Liver (tissue), 9 donors: Measurements from ENCODE around the gene DCDC1. TPM values are rescaled to one million over a fixed set of nuclear protein-coding genes. Genes with fewer than 3 reads are reported as not detected.

Source experiments
- DNase-seq: peaks from one replicate; pipeline ENCODE4 v3.0.0-alpha.2; 2017; ENCODE audit warnings: low spot score
- H3K27ac ChIP-seq, 2 donors: one replicate each; pipeline ENCODE4 v1.7.0; 2013; ENCODE audit warnings: inconsistent platforms in 2 of 2, low read length in 2 of 2, control low read depth in 1 of 2, low read depth in 1 of 2, mild to moderate bottlenecking in 1 of 2
- H3K27me3 ChIP-seq, 4 donors: one replicate each; pipeline versions ENCODE4 v1.6.1 to v1.7.0; 2013; ENCODE audit warnings: low read length in 3 of 4, inconsistent platforms in 1 of 4, mild to moderate bottlenecking in 1 of 4, moderate library complexity in 1 of 4; ENCODE audit not compliant: control insufficient read depth in 4 of 4, insufficient read depth in 4 of 4
- H3K36me3 ChIP-seq, 4 donors: one replicate each; pipeline versions ENCODE4 v1.6.1 to v1.7.0; 2013; ENCODE audit warnings: low read length in 3 of 4, mild to moderate bottlenecking in 3 of 4, low read depth in 1 of 4, moderate library complexity in 1 of 4; ENCODE audit not compliant: control insufficient read depth in 4 of 4, insufficient read depth in 3 of 4
- H3K4me1 ChIP-seq, 4 donors: one replicate each; pipeline versions ENCODE4 v1.6.1 to v1.7.0; 2013; ENCODE audit warnings: low read length in 3 of 4, mild to moderate bottlenecking in 3 of 4, moderate library complexity in 1 of 4; ENCODE audit not compliant: control insufficient read depth in 4 of 4, insufficient read depth in 4 of 4
- H3K4me3 ChIP-seq, 3 donors: one replicate each; pipeline versions ENCODE4 v1.6.1 to v1.7.0; 2013; ENCODE audit warnings: low read length in 3 of 3, control low read depth in 1 of 3, low read depth in 1 of 3, mild to moderate bottlenecking in 1 of 3
- H3K9ac ChIP-seq, 2 donors: one replicate each; pipeline ENCODE4 v1.7.0; 2013; ENCODE audit warnings: low read length in 2 of 2, mild to moderate bottlenecking in 2 of 2, moderate library complexity in 2 of 2, control low read depth in 1 of 2, low read depth in 1 of 2
- H3K9me3 ChIP-seq, 4 donors: one replicate each; pipeline versions ENCODE4 v1.6.1 to v1.7.0; 2013; ENCODE audit warnings: low read length in 3 of 4; ENCODE audit not compliant: control insufficient read depth in 4 of 4
- ATF3 ChIP-seq: IDR thresholded peaks from 2 replicates; pipeline ENCODE4 v1.6.1; 2016; ENCODE audit warnings: antibody characterized with exemption
- FOXA1 ChIP-seq: IDR thresholded peaks from 2 replicates; pipeline ENCODE4 v1.6.1; 2016; ENCODE audit warnings: antibody characterized with exemption
- FOXA2 ChIP-seq: IDR thresholded peaks from 2 replicates; pipeline ENCODE4 v1.6.1; 2016; ENCODE audit warnings: antibody characterized with exemption
- GABPA ChIP-seq, 2 donors: IDR thresholded peaks in 1 of 2; conservative IDR thresholded peaks in 1 of 2; 2 replicates each; pipeline ENCODE4 v1.6.1; 2016; ENCODE audit warnings: antibody characterized with exemption in 2 of 2, mild to moderate bottlenecking in 1 of 2, moderate library complexity in 1 of 2
- HNF4A ChIP-seq, 2 donors: conservative IDR thresholded peaks; 2 replicates each; pipeline ENCODE4 v1.6.1; 2016; ENCODE audit warnings: antibody characterized with exemption in 2 of 2, mild to moderate bottlenecking in 2 of 2
- HNF4G ChIP-seq: IDR thresholded peaks from 2 replicates; pipeline ENCODE4 v1.6.1; 2016; ENCODE audit warnings: antibody characterized with exemption
- JUND ChIP-seq, 2 donors: IDR thresholded peaks; 2 replicates each; pipeline ENCODE4 v1.6.1; 2016; ENCODE audit warnings: antibody characterized with exemption in 2 of 2
- MAX ChIP-seq: IDR thresholded peaks from 2 replicates; pipeline ENCODE4 v1.6.1; 2016; ENCODE audit warnings: antibody characterized with exemption
- RAD21 ChIP-seq, 2 donors: IDR thresholded peaks; 2 replicates each; pipeline ENCODE4 v1.6.1; 2016; ENCODE audit warnings: antibody characterized with exemption in 2 of 2, mild to moderate bottlenecking in 2 of 2
- REST ChIP-seq: IDR thresholded peaks from 2 replicates; pipeline ENCODE4 v1.6.1; 2016; ENCODE audit warnings: antibody characterized with exemption, mild to moderate bottlenecking
- RXRA ChIP-seq, 2 donors: IDR thresholded peaks; 2 replicates each; pipeline ENCODE4 v1.6.1; 2017 to 2018; ENCODE audit warnings: antibody characterized with exemption in 2 of 2, mild to moderate bottlenecking in 1 of 2
- SP1 ChIP-seq: IDR thresholded peaks from 2 replicates; pipeline ENCODE4 v1.6.1; 2018; ENCODE audit warnings: antibody characterized with exemption, mild to moderate bottlenecking
- TAF1 ChIP-seq: conservative IDR thresholded peaks from 2 replicates; pipeline ENCODE4 v1.6.1; 2016; ENCODE audit warnings: antibody characterized with exemption, mild to moderate bottlenecking
- YY1 ChIP-seq: IDR thresholded peaks from 2 replicates; pipeline ENCODE4 v1.6.1; 2016; ENCODE audit warnings: antibody characterized with exemption, mild to moderate bottlenecking
- WGBS: extraction: QIAGEN DNeasy Blood & Tissue Kit; methylation state at CpG from one replicate; pipeline ENCODE4 v1.1.7; 2013; 5-methylcytosine and 5-hydroxymethylcytosine counted together
- polyA plus RNA-seq, 2 donors: library from polyadenylated mRNA; stranded (reverse) in 1 of 2; unstranded in 1 of 2; fragments of 200-250 nt in 1 of 2; fragments of >200 nt in 1 of 2; fragmentation: Nextera tagmentation in 1 of 2; extraction: Ambion mirVana in 1 of 2; gene quantifications; one replicate each; pipeline versions ENCODE4 v1.2.1 to v1.2.3, GENCODE V29; 2013 to 2015
- total RNA-seq, 2 donors: library from RNA; depleted of rRNA; stranded (reverse); fragments of >200 nt; gene quantifications; one replicate each; pipeline ENCODE4 v1.2.3, GENCODE V29; 2014
- TF ChIP-seq, protein P1 (sequence below): fragments of 150-350 bp; IDR thresholded peaks from 2 replicates; pipeline ENCODE4 v1.5.1; 2017; ENCODE audit warnings: improper control_type of control experiment, low read depth, low read length; ENCODE audit not compliant: missing input control
- donor health status: healthy.
- donor health status: healthy.
- donor health status: healthy.
- donor health status: healthy.
- donor health status: healthy.

The DCDC1 gene
- total and polyA plus RNA-seq, 4 donors, result 0.38 to 3.5 (median 2.0) TPM

DNA sequence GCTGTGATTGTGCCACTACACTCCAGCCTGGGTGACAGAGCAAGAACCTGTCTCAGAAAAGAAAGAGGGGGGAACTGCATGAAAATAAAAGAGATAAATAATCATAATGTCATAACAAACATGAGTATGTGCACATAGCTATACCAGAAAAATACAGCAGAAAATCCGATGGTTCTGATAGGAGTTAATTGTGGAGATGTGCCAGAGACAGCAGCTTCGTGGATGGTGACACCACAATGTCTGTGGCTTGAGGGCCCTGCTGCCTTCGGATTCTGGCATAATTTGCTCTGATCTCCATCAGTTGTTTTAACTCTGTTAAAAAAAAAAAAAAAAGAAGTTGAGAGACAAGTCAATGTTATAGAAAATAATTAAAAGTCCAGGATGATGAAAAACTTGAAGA, 491.1 kb downstream of the DCDC1 start:
- Histone ChIP-seq H3K9me3 (no peaks in the 10 kb centered on the region), H3K9ac (no peak overlapping the region), H3K27me3 (no peaks in the 10 kb centered on the region), H3K36me3 (no peaks in the 10 kb centered on the region), H3K4me1 (no peaks in the 10 kb centered on the region), H3K27ac (no peak overlapping the region), H3K4me3 (no peak overlapping the region)
- WGBS, result 84% methylated on average over 3 of the region's 3 CpGs
- TF ChIP-seq JUND (IDR thresholded peaks at IDR 0.05) (no peak), ATF3 (no peak), REST (no peak), GABPA (IDR thresholded peaks at IDR 0.05 in 1 of 2, conservative IDR thresholded peaks at IDR 0.05 in 1 of 2) (no peak), HNF4G (no peak), RAD21 (IDR thresholded peaks at IDR 0.05) (no peak), TAF1 (no peak), FOXA1 (no peak)
- no peak for DNase-seq

DNA sequence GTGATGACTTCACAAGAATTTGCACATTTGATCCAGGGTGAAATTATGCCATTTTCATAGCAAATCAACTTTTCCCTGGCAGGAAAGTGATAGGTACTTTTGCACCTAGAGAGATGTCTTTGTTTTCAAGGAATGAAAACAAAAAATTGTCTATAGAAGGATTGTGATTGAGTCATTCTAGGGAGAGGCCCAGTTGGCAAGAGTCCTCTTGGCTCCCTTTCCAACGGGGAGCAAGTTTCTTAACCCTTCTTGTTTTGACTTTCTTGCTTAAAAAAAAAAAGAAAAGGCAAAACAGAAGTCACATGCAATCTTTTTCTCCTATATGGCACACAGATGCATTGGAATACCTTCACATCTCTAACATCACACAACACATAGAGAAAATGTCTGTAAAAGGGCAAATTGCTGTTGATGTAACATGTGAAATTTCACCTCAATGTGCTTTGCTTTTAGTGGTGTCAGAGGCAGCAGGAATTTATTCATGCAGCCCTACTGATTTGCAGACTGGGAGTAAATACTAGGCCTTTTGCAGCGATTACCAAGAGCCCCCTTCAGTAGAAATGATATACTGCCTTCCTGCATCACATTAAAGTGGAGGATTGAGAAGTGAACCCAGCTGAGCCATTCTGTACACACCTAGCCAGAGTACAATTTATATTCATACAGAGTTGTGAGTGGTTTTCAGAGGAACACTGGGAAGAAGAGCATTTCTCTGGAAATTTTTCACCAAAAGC, 492.7 kb downstream of the DCDC1 start:
- Histone ChIP-seq H3K36me3 (no peaks in the 10 kb centered on the region), H3K9ac (no peak overlapping the region), H3K4me1 (no peaks in the 10 kb centered on the region), H3K4me3 (no peak overlapping the region), H3K27me3 (no peaks in the 10 kb centered on the region), H3K27ac (no peak overlapping the region), H3K9me3 (no peaks in the 10 kb centered on the region)
- no peak for DNase-seq
- WGBS, result 47% methylated on average over 2 of the region's 2 CpGs
- no peak for TF ChIP-seq HNF4G
- no peak for TF ChIP-seq FOXA2
- TF ChIP-seq SP1, result no peak
- no peak for TF ChIP-seq ATF3
- TF ChIP-seq TAF1, result no peak
- no peak for TF ChIP-seq RAD21 (IDR thresholded peaks at IDR 0.05)
- TF ChIP-seq RXRA (IDR thresholded peaks at IDR 0.05), result no peak
- TF ChIP-seq JUND (IDR thresholded peaks at IDR 0.05), result no peak

GRCh38 chr11:30876228-30876627, 493.3 kb downstream of the DCDC1 start:
- TF ChIP-seq, protein P1, sequence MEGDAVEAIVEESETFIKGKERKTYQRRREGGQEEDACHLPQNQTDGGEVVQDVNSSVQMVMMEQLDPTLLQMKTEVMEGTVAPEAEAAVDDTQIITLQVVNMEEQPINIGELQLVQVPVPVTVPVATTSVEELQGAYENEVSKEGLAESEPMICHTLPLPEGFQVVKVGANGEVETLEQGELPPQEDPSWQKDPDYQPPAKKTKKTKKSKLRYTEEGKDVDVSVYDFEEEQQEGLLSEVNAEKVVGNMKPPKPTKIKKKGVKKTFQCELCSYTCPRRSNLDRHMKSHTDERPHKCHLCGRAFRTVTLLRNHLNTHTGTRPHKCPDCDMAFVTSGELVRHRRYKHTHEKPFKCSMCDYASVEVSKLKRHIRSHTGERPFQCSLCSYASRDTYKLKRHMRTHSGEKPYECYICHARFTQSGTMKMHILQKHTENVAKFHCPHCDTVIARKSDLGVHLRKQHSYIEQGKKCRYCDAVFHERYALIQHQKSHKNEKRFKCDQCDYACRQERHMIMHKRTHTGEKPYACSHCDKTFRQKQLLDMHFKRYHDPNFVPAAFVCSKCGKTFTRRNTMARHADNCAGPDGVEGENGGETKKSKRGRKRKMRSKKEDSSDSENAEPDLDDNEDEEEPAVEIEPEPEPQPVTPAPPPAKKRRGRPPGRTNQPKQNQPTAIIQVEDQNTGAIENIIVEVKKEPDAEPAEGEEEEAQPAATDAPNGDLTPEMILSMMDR, result no peak
- TF ChIP-seq JUND (IDR thresholded peaks at IDR 0.05), result no peak
- TF ChIP-seq HNF4G, result no peak
- no peak for TF ChIP-seq YY1
- no peak for TF ChIP-seq RXRA (IDR thresholded peaks at IDR 0.05)
- TF ChIP-seq MAX, result no peak
- TF ChIP-seq RAD21 (IDR thresholded peaks at IDR 0.05), result no peak
- TF ChIP-seq TAF1, result no peak
- TF ChIP-seq HNF4A (conservative IDR thresholded peaks at IDR 0.05), result no peak
- TF ChIP-seq ATF3, result no peak
- no peak for TF ChIP-seq FOXA2
- 97% methylated on average over 2 of the region's 2 CpGs for WGBS

More at GRCh38 chr11:30876228-30876627, 493.3 kb downstream of the DCDC1 start:
- H3K9me3 ChIP-seq, result no peaks in the 10 kb centered on the region
- no peak for DNase-seq
- no peak overlapping the region for H3K9ac ChIP-seq
- no peaks in the 10 kb centered on the region for H3K27me3 ChIP-seq
- no peaks in the 10 kb centered on the region for H3K4me1 ChIP-seq
- H3K27ac ChIP-seq, result no peak overlapping the region
- no peaks in the 10 kb centered on the region for H3K36me3 ChIP-seq
- no peak overlapping the region for H3K4me3 ChIP-seq
